OCI-LY1 (cell line): Measurements from ENCODE around the gene CKAP2.
"Not testable (repeated sequence)": the region's sequence is repeated elsewhere in the genome, so short reads cannot be mapped to it uniquely, and the experiment has no call there.

Source experiments
- H2AFZ ChIP-seq: fragments of 200-600 bp; sonication (generic), shearing (Covaris generic); 2 replicates; pipeline ENCODE4 v1.6.0; 2014; ENCODE audit warnings: antibody characterized with exemption, mild to moderate bottlenecking, low read length
- H3F3A ChIP-seq: fragments of 200-600 bp; sonication (generic), shearing (Covaris generic); 2 replicates; pipeline ENCODE4 v1.6.0; 2014; ENCODE audit warnings: mild to moderate bottlenecking, antibody characterized with exemption, low read length, moderate library complexity; ENCODE audit not compliant: insufficient read depth
- H3K27ac ChIP-seq: fragments of 200-600 bp; sonication (generic); 2 replicates; pipeline ENCODE4 v1.5.1; 2014; ENCODE audit warnings: low read length, mixed run types, mild to moderate bottlenecking, low read depth; ENCODE audit not compliant: poor library complexity, severe bottlenecking
- H3K27me3 ChIP-seq: fragments of 200-600 bp; sonication (generic); 2 replicates; pipeline ENCODE4 v1.6.0; 2014; ENCODE audit warnings: antibody characterized with exemption, mild to moderate bottlenecking, low read length, moderate library complexity; ENCODE audit not compliant: insufficient read depth
- H3K36me3 ChIP-seq: fragments of 200-600 bp; sonication (generic); 2 replicates; pipeline ENCODE4 v1.6.1; 2014; ENCODE audit warnings: mild to moderate bottlenecking, antibody characterized with exemption, low read length, moderate library complexity, mixed read lengths; ENCODE audit not compliant: insufficient read depth
- H3K4me1 ChIP-seq: fragments of 200-600 bp; sonication (generic); 2 replicates; pipeline ENCODE4 v1.5.1; 2014; ENCODE audit warnings: mild to moderate bottlenecking, low read length, moderate library complexity; ENCODE audit not compliant: insufficient read depth, severe bottlenecking
- H3K4me2 ChIP-seq: fragments of 200-600 bp; sonication (generic), shearing (Covaris generic); 2 replicates; pipeline ENCODE4 v1.6.1; 2014; ENCODE audit warnings: low read length
- H3K4me3 ChIP-seq: fragments of 200-600 bp; sonication (generic); 2 replicates; pipeline ENCODE4 v1.5.1; 2014; ENCODE audit warnings: low read length, low read depth, mild to moderate bottlenecking, mixed read lengths; ENCODE audit not compliant: poor library complexity, severe bottlenecking
- H3K79me2 ChIP-seq: fragments of 200-600 bp; shearing (Covaris generic); 2 replicates; pipeline ENCODE4 v1.6.1; 2016; ENCODE audit warnings: mixed run types, low read length, mixed read lengths; ENCODE audit not compliant: insufficient read depth
- H3K9ac ChIP-seq: fragments of 200-600 bp; sonication (generic), shearing (Covaris generic); 2 replicates; pipeline ENCODE4 v1.6.1; 2014; ENCODE audit warnings: mild to moderate bottlenecking, low read length, mixed read lengths
- H3K9me2 ChIP-seq: fragments of 200-600 bp; sonication (generic), shearing (Covaris generic); 2 replicates; pipeline ENCODE4 v1.6.1; 2014; ENCODE audit warnings: low read depth, mild to moderate bottlenecking, low read length, mixed read lengths
- H3K9me3 ChIP-seq: fragments of 200-600 bp; shearing (Covaris generic); 2 replicates; pipeline ENCODE4 v1.6.1; 2014; ENCODE audit warnings: low read length, mixed read lengths
- H4K20me1 ChIP-seq: fragments of 200-600 bp; sonication (generic), shearing (Covaris generic); 2 replicates; pipeline ENCODE4 v1.6.0; 2016; ENCODE audit warnings: mild to moderate bottlenecking, low read length; ENCODE audit not compliant: insufficient read depth

Gene CKAP2

DNA sequence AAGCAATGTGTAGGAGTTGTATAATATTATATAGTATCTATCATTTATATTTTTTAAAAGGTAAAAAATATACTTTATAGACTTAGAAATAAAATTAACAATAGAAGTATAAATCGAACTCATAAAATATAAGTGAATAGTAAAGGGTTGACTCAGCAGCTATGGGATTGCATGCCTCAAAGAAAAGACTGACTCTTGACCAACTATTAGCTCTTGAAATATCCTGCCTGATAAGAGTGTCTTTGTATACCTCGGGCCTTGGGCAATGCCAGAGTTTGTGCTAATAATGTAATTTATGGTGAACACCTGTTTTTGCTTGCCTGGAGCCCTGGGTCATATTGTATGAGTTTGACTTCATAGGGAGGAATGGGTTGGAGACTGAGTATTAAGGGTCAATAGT is 31.8 kb downstream of the CKAP2 start:
- H3K9me2 ChIP-seq, H3K4me2 ChIP-seq, H4K20me1 ChIP-seq, H3K4me1 ChIP-seq, H3K4me3 ChIP-seq, H3K36me3 ChIP-seq, H3K27me3 ChIP-seq, H3K27ac ChIP-seq, H2AFZ ChIP-seq, H3K79me2 ChIP-seq, H3F3A ChIP-seq, H3K9ac ChIP-seq, H3K9me3 ChIP-seq: not testable (repeated sequence)

DNA sequence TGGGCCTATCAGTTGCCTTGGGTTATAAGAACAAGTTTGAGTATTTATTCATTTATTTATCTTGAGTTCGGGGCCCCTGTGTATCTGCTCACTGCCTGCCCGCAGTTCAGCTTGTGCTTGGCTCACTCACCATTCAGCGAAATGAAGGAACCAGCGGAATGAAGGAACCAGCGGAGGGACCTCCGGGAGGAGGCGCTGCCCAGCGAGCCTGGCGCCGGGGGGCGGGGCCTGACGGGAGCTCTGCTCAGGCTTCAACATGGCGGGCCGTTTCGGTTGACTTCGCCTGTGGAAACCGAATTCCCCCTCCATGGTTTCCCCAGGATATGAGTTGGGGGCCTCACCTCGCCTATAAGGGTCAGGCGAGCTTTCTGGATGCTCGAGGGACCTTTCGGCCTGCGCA is 33.5 kb downstream of the CKAP2 start:
- H3K27me3 ChIP-seq, H3K9me3 ChIP-seq, H3F3A ChIP-seq, H3K79me2 ChIP-seq, H3K9me2 ChIP-seq, H3K36me3 ChIP-seq, H3K4me3 ChIP-seq, H3K4me2 ChIP-seq, H4K20me1 ChIP-seq, H3K27ac ChIP-seq, H2AFZ ChIP-seq, H3K4me1 ChIP-seq, H3K9ac ChIP-seq: not testable (repeated sequence)

DNA sequence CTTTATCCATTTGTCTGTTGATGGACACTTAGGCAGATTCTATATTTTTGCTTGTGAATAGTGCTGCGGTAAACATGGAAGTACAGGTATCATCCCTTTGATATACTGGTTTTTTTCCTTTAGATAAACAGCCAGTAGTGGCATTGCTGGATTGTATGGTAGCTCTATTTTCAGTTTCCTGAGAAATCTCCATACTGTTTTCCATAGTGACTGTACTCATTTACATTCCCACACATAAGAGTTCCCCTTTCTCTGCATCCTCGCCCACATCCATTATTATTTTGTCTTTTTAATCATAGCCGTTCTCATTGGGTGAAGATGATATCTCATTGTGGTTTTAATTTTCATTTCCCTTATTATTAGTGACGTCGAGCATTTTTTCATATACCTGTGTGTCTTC is 35.7 kb downstream of the CKAP2 start:
- not testable (repeated sequence) for H3K27me3 ChIP-seq, H2AFZ ChIP-seq, H3K9ac ChIP-seq, H3K36me3 ChIP-seq, H3K9me3 ChIP-seq, H3K4me2 ChIP-seq, H3K4me1 ChIP-seq, H3K9me2 ChIP-seq, H4K20me1 ChIP-seq, H3K4me3 ChIP-seq, H3K27ac ChIP-seq, H3K79me2 ChIP-seq, H3F3A ChIP-seq

DNA sequence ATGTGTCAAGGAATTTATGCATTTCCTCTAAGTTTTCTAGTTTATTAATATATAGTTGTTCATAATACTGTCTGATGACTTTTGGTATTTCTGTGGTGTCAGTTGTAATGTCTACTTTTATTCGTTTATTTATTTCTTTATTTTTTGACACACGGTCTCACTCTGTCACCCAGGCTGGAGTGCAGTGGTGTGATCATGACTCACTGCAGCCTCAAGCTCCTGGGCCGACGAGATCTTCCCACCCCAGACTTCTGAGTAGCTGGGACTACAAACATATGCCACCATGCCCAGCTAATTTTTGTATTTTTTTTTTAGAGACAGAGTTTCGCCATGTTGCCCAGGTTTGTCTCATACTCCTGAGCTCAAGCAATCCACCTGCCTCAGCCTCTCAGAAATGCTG is 39.0 kb downstream of the CKAP2 start:
- not testable (repeated sequence) for H3K79me2 ChIP-seq, H3K9me2 ChIP-seq, H3F3A ChIP-seq, H2AFZ ChIP-seq, H3K4me2 ChIP-seq, H3K4me3 ChIP-seq, H3K36me3 ChIP-seq, H4K20me1 ChIP-seq, H3K9ac ChIP-seq, H3K9me3 ChIP-seq, H3K4me1 ChIP-seq, H3K27me3 ChIP-seq, H3K27ac ChIP-seq

DNA sequence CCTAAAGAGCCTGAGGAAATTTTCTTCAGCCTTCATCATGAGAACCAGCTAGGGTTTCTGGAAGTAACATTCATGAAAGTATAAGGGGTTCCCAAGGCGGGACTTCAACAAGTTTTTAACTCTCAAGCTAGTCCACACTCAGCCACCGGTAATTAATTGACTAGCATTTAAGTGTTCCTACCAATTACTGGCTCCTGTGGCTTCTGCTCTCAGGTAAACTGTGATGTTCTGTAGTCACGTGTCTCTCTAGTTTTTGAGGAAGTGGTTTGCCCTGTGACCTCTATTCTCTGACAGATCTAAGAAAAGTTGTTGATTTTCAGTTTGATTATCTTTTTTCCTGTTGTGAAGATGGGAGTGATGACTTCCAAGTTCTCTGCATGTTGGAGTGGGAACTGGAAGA is 42.7 kb downstream of the CKAP2 start:
- H3K27me3 ChIP-seq, H3K4me2 ChIP-seq, H3K4me1 ChIP-seq, H3K9ac ChIP-seq, H3K79me2 ChIP-seq, H4K20me1 ChIP-seq, H3K4me3 ChIP-seq, H2AFZ ChIP-seq, H3K9me2 ChIP-seq, H3K9me3 ChIP-seq, H3K36me3 ChIP-seq, H3K27ac ChIP-seq, H3F3A ChIP-seq: not testable (repeated sequence)

DNA sequence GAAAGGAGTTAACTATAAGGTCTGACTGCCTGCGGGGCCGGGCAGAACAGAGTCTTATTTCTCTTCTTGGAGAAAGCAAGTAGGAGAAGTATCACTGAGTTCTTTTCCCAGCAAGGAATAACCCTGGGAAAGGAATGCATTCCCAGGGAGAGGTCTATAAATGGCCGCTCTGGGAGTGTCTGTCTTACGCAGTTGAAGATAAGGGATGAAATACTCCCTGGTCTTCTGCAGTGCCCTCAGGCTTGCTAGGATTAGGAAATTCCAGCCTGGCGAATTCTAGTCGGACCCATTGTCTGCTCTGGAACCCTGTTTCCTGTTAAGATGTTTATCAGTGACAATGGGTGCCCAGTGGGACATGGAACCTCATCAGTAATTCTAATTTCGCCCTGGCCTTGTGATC is 47.0 kb downstream of the CKAP2 start:
- H3K4me1 ChIP-seq, H3K4me2 ChIP-seq, H3K27ac ChIP-seq, H4K20me1 ChIP-seq, H3K36me3 ChIP-seq, H3K9ac ChIP-seq, H3K9me2 ChIP-seq, H3K27me3 ChIP-seq, H3K79me2 ChIP-seq, H3K9me3 ChIP-seq, H2AFZ ChIP-seq, H3K4me3 ChIP-seq, H3F3A ChIP-seq: not testable (repeated sequence)

DNA sequence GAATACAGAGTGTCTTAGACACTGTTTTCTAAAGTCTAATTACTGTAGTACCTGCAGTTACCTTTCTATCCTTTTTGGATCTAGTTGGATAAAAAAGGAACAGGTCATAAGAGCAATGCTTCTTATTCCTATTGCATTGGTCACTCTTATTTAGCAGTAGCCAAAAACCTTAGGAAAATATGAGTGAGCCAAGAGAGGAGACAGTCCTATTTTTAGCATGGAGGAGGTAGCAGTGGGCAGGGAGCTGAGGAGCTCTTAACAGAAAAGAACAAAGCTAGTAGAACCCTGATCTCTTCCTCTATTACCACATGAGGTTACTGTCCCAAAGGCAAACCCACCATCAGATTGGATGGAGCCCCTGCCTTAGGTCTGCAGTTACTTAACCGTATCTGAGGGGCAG is 50.6 kb downstream of the CKAP2 start:
- not testable (repeated sequence) for H3F3A ChIP-seq, H3K9ac ChIP-seq, H3K27ac ChIP-seq, H3K4me3 ChIP-seq, H3K9me2 ChIP-seq, H3K4me1 ChIP-seq, H2AFZ ChIP-seq, H3K27me3 ChIP-seq, H4K20me1 ChIP-seq, H3K36me3 ChIP-seq, H3K4me2 ChIP-seq, H3K9me3 ChIP-seq, H3K79me2 ChIP-seq

DNA sequence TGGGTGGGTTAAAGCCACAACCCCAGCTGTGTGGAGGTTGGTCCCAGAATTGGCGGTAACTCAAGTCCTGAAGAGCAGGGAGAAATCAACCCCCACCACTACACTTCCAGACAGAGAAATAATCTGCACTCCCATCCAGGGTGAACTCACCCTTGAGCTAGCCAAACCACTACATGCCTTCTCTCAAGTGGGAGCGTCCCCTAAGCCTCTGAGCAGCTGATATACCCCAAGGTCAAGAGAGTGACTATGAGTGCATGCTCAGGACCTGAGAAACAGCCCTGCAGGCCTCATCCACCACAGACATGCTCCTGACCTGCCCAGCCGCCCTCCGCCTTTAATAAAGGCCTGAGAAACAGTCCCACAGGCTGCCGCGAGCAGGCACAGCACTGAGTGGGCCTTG is 54.3 kb downstream of the CKAP2 start:
- H3K9me2 ChIP-seq, H3K27ac ChIP-seq, H2AFZ ChIP-seq, H3K9me3 ChIP-seq, H3K4me1 ChIP-seq, H3K79me2 ChIP-seq, H4K20me1 ChIP-seq, H3K4me2 ChIP-seq, H3K4me3 ChIP-seq, H3K36me3 ChIP-seq, H3F3A ChIP-seq, H3K9ac ChIP-seq, H3K27me3 ChIP-seq: not testable (repeated sequence)
